Esophagus squamous epithelium (tissue), 5 donors: ENCODE measurements around the gene ZFP57. TPM values are rescaled to one million over a fixed set of nuclear protein-coding genes. Genes with fewer than 3 reads are reported as not detected.

Experiments used
- DNase-seq: peaks from one replicate; lab custom pipeline; 2025; lab: John Stamatoyannopoulos, UW
- H3K27ac ChIP-seq, 4 donors: fragments of 200-600 bp; sonication (generic); one replicate each; pipeline ENCODE4 v1.5.1; 2016 to 2019; ENCODE audit warnings: mild to moderate bottlenecking in 1 of 4
- H3K27me3 ChIP-seq, 4 donors: fragments of 200-600 bp; sonication (generic); 1 replicate in 3 of 4; 2 replicates in 1 of 4; pipeline versions ENCODE4 v1.5.1 to v1.6.0; 2017 to 2021; ENCODE audit warnings: antibody characterized with exemption in 1 of 4
- H3K36me3 ChIP-seq, 3 donors: fragments of 200-600 bp; sonication (generic); one replicate each; pipeline ENCODE4 v1.5.1; 2016 to 2019
- H3K4me1 ChIP-seq, 3 donors: fragments of 200-600 bp; sonication (generic); one replicate each; pipeline ENCODE4 v1.5.1; 2017 to 2019
- H3K4me3 ChIP-seq, 4 donors: fragments of 200-600 bp; sonication (generic); 1 replicate in 3 of 4; 2 replicates in 1 of 4; pipeline ENCODE4 v1.5.1; 2016 to 2019; ENCODE audit warnings: mild to moderate bottlenecking in 2 of 4, moderate library complexity in 1 of 4
- H3K9me3 ChIP-seq, 3 donors: fragments of 200-600 bp; sonication (generic); one replicate each; pipeline ENCODE4 v1.5.1; 2016 to 2019
- CTCF ChIP-seq, 6 experiments: fragments of 450-650 bp in 4 of 6; fragments of 200-600 bp in 2 of 6; sonication (generic) in 2 of 6; IDR thresholded peaks; one replicate each; pipeline ENCODE4 v1.5.1; 2016 to 2019; ENCODE audit warnings: antibody characterized with exemption in 6 of 6, mild to moderate bottlenecking in 4 of 6, moderate library complexity in 4 of 6
- POLR2A ChIP-seq, 4 donors: fragments of 450-650 bp; IDR thresholded peaks; one replicate each; pipeline ENCODE4 v1.6.1; 2017; ENCODE audit warnings: antibody characterized with exemption in 4 of 4, mild to moderate bottlenecking in 4 of 4, moderate library complexity in 3 of 4
- WGBS, 2 donors: methylation state at CpG; one replicate each; pipeline ENCODE4 v1.1.5; 2018; 5-methylcytosine and 5-hydroxymethylcytosine counted together
- intact Hi-C: fragments of 100-400 bp; cut with DNase I; formaldehyde crosslinking; loops from one replicate; pipeline ENCODE4 v1.15.0; 2022
- total RNA-seq, 4 donors: library from RNA; depleted of rRNA; stranded (reverse); fragments of >200 nt; gene quantifications; one replicate each; pipeline ENCODE4 v1.1.0, GENCODE V29; 2016
- donor health status: DM: yes; HTN: yes; CAD: no.

ZFP57 gene
- total RNA-seq, 4 donors from 2014 or later, result 2.4 TPM; not detected in 3

- Histone ChIP-seq H3K27me3 (no peaks in the 10 kb centered on the region), H3K36me3 (peaks cover 0 to 33% (median 13%) of the 10 kb centered on the region in 3 donors), H3K9me3 (no peaks in the 10 kb centered on the region), H3K4me1 (peaks cover 10 to 33% (median 16%) of the 10 kb centered on the region in 3 donors), H3K27ac (no peak overlapping the region), H3K4me3 (no peak overlapping the region)
- 65 to 79% methylated on average over 2 of the region's 2 CpGs for WGBS, 2 donors
- intact Hi-C loops, result no loop called here
- TF ChIP-seq POLR2A (IDR thresholded peaks at IDR 0.05), result no peak
- TF ChIP-seq CTCF (IDR thresholded peaks at IDR 0.05), result no peak
- no peak for DNase-seq
Observed at GRCh38 chr6:29727637-29728036, 46.7 kb upstream of the ZFP57 start.

GRCh38 chr6:29726571-29727194 is 45.7 kb upstream of the ZFP57 start:
- H3K27ac ChIP-seq, result no peak overlapping the region
- H3K4me1 ChIP-seq, result peaks cover 10 to 33% (median 16%) of the 10 kb centered on the region in 3 donors
- no peaks in the 10 kb centered on the region for H3K27me3 ChIP-seq
- DNase-seq, result no peak
- no peak overlapping the region for H3K4me3 ChIP-seq
- intact Hi-C loops, result no loop called here
- peaks cover 0 to 33% (median 13%) of the 10 kb centered on the region in 3 donors for H3K36me3 ChIP-seq
- 79 to 93% methylated on average over 9 of the region's 9 CpGs for WGBS, 2 donors
- no peaks in the 10 kb centered on the region for H3K9me3 ChIP-seq
- TF ChIP-seq POLR2A (IDR thresholded peaks at IDR 0.05) (no peak), CTCF (IDR thresholded peaks at IDR 0.05) (no peak)

GRCh38 chr6:29726001-29726400 is 45.0 kb upstream of the ZFP57 start:
- peak overlapping the region in 2 of 4 donors; percentile 71 to 98 for H3K4me3 ChIP-seq
- no peak for TF ChIP-seq CTCF (IDR thresholded peaks at IDR 0.05)
- H3K27ac ChIP-seq, result no peak overlapping the region
- intact Hi-C loops, result no loop called here
- peaks cover 10 to 33% (median 16%) of the 10 kb centered on the region in 3 donors for H3K4me1 ChIP-seq
- H3K27me3 ChIP-seq, result no peaks in the 10 kb centered on the region
- no peak for DNase-seq
- H3K36me3 ChIP-seq, result peaks cover 0 to 33% (median 13%) of the 10 kb centered on the region in 3 donors
- H3K9me3 ChIP-seq, result no peaks in the 10 kb centered on the region
- 60 to 75% methylated on average over 1 of the region's 1 CpG for WGBS, 2 donors

- TF ChIP-seq CTCF (IDR thresholded peaks at IDR 0.05) (no peak), POLR2A (IDR thresholded peaks at IDR 0.05) (no peak)
- DNase-seq, result no peak
- H3K9me3 ChIP-seq, result no peaks in the 10 kb centered on the region
- WGBS, 2 donors, result 80 to 81% methylated on average over 1 to 3 of the region's 11 CpGs
- H3K27ac ChIP-seq, result peak overlapping the region in 1 of 4 donors; percentile 5
- intact Hi-C loops, result no loop called here
- H3K36me3 ChIP-seq, result peaks cover 0 to 33% (median 13%) of the 10 kb centered on the region in 3 donors
- H3K4me3 ChIP-seq, result peak overlapping the region in 3 of 4 donors; percentile 71 to 98 (median 89)
- no peaks in the 10 kb centered on the region for H3K27me3 ChIP-seq
- peaks cover 10 to 33% (median 16%) of the 10 kb centered on the region in 3 donors for H3K4me1 ChIP-seq
Observed at GRCh38 chr6:29724937-29725869, 44.3 kb upstream of the ZFP57 start.
